Parathyroid adenoma (tissue), 2 donors: ENCODE data around the gene P2RX3.

Source experiments
- H2AFZ ChIP-seq: fragments of 300-600 bp; sonication (generic); one replicate; pipeline ENCODE4 v1.7.0; 2017; ENCODE audit warnings: antibody characterized with exemption, mild to moderate bottlenecking
- H3K27ac ChIP-seq: fragments of 300-600 bp; sonication (generic); one replicate; pipeline ENCODE4 v1.7.0; 2017
- H3K27me3 ChIP-seq: fragments of 300-600 bp; sonication (generic); one replicate; pipeline ENCODE4 v1.7.0; 2017; ENCODE audit warnings: low read length; ENCODE audit not compliant: control insufficient read depth, insufficient read depth
- H3K36me3 ChIP-seq: fragments of 300-600 bp; sonication (generic); one replicate; pipeline ENCODE4 v1.7.0; 2017; ENCODE audit warnings: low read length; ENCODE audit not compliant: control insufficient read depth, insufficient read depth
- H3K4me1 ChIP-seq: fragments of 300-600 bp; sonication (generic); one replicate; pipeline ENCODE4 v1.7.0; 2017; ENCODE audit warnings: control low read depth
- H3K4me2 ChIP-seq: fragments of 300-600 bp; sonication (generic); one replicate; pipeline ENCODE4 v1.7.0; 2017; ENCODE audit warnings: low read length
- H3K4me3 ChIP-seq: fragments of 300-600 bp; sonication (generic); one replicate; pipeline ENCODE4 v1.7.0; 2017; ENCODE audit warnings: low read depth, low read length
- H3K79me2 ChIP-seq: fragments of 300-600 bp; sonication (generic); one replicate; pipeline ENCODE4 v1.7.0; 2017; ENCODE audit warnings: control low read depth
- H3K9ac ChIP-seq: fragments of 300-600 bp; sonication (generic); one replicate; pipeline ENCODE4 v1.7.0; 2017; ENCODE audit warnings: mild to moderate bottlenecking
- H3K9me3 ChIP-seq: fragments of 300-600 bp; sonication (generic); one replicate; pipeline ENCODE4 v1.7.0; 2017; ENCODE audit warnings: low read length; ENCODE audit not compliant: control insufficient read depth
- CTCF ChIP-seq: fragments of 300-600 bp; sonication (generic); IDR thresholded peaks from one replicate; pipeline ENCODE4 v1.7.0; 2017; ENCODE audit warnings: antibody characterized with exemption, mild to moderate bottlenecking
- donor health status: primary hyperparathyroidism.

Gene P2RX3

DNA sequence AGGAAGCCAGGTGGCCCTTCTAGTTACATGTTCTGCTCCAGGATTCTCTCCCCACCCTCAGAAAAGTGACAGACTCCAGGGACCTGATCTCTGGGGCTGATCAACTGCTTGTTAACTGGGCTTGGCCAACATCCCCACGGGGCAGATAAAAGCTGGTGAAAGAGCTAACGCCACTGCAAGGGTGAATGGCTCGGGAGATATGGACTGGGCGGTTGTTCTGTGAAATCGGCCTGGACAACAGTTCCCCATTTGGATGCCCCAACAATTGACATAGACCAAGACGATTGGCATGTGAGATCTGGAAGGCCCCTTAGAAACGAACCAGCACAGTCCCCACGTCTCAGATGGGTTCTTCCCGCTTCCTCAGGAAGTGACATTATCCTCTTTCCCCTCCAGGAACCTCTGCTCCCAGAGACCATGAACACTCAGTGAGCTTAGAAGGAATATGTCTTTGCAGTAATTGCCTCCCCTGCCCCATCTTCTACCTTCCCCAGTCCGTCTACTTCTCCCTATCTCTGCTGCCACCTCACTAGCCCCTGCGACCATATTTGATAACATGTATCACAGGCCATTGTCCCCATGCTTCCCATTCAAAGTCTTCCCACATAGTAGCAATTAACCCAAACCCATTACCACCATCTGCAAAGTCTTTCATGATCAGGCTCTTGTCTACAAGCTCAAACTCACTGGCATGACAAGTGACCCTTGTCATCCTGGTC, 57.9 kb downstream of the P2RX3 start:
- Histone ChIP-seq H3K27ac (no peak overlapping the region), H3K36me3 (no peaks in the 10 kb centered on the region), H3K4me2 (no peak overlapping the region), H3K79me2 (no peaks in the 10 kb centered on the region), H3K4me1 (no peaks in the 10 kb centered on the region), H3K9ac (no peak overlapping the region), H3K9me3 (no peaks in the 10 kb centered on the region), H2AFZ (no peak overlapping the region), H3K27me3 (no peaks in the 10 kb centered on the region), H3K4me3 (no peak overlapping the region)
- TF ChIP-seq CTCF, result no peak

- Histone ChIP-seq H3K79me2 (no peaks in the 10 kb centered on the region), H3K9me3 (no peaks in the 10 kb centered on the region), H3K4me1 (no peaks in the 10 kb centered on the region), H2AFZ (no peak overlapping the region), H3K4me2 (no peak overlapping the region), H3K9ac (no peak overlapping the region), H3K4me3 (no peak overlapping the region), H3K27me3 (no peaks in the 10 kb centered on the region), H3K27ac (no peak overlapping the region), H3K36me3 (no peaks in the 10 kb centered on the region)
- TF ChIP-seq CTCF, result no peak
These were observed 58.6 kb downstream of the P2RX3 start for GRCh38 chr11:57396744-57397143.

DNA sequence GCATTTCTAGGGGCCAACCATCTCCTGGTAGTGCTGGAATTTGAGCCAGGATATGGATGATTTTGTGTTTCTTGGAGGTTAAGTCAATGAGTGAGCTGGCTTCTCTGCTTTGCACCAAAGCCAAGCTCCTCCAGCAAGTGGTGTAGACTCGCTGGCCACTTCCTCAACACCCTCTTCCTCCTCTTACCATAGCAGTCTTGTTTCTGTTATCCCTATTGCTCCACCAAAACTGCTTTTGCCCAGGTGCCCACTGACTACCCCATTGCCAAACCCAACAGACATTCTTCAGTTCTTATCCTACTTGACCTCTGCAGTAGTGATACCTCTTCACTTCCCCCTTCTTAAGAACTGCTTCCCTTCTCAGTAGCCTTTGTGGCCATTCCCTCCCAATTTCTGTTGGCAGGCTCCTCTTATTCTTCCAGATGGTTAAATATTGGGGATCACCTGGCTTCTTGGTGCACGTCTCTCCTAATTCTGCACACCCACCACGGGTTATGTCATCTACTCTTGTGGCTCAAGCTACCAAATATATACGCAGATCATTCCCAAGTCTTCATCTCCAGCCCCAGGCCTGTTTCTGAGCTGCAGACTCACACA, 59.3 kb downstream of the P2RX3 start:
- Histone ChIP-seq H3K4me3 (no peak overlapping the region), H3K27me3 (no peaks in the 10 kb centered on the region), H3K27ac (no peak overlapping the region), H3K36me3 (no peaks in the 10 kb centered on the region), H2AFZ (no peak overlapping the region), H3K9me3 (no peaks in the 10 kb centered on the region), H3K4me1 (no peaks in the 10 kb centered on the region), H3K79me2 (no peaks in the 10 kb centered on the region), H3K4me2 (no peak overlapping the region), H3K9ac (no peak overlapping the region)
- no peak for TF ChIP-seq CTCF

- no peak overlapping the region for H3K4me3 ChIP-seq
- no peak overlapping the region for H3K27ac ChIP-seq
- H2AFZ ChIP-seq, result no peak overlapping the region
- no peak overlapping the region for H3K9ac ChIP-seq
- H3K4me2 ChIP-seq, result no peak overlapping the region
- H3K9me3 ChIP-seq, result no peaks in the 10 kb centered on the region
- no peak for TF ChIP-seq CTCF
- no peaks in the 10 kb centered on the region for H3K27me3 ChIP-seq
- H3K36me3 ChIP-seq, result no peaks in the 10 kb centered on the region
- no peaks in the 10 kb centered on the region for H3K79me2 ChIP-seq
- no peaks in the 10 kb centered on the region for H3K4me1 ChIP-seq
These were observed 61.1 kb downstream of the P2RX3 start for GRCh38 chr11:57399221-57399620.
